IPS-18c (cell line): ENCODE results near the gene ZFAND4.
A peak's percentile ranks its signal among the peaks of the same experiment; 100 is the strongest.
"Not testable (repeated sequence)": the region's sequence is repeated elsewhere in the genome, so short reads cannot be mapped to it uniquely, and the experiment has no call there.

Experiments
- H3K4me3 ChIP-seq: 2 replicates; pipeline ENCODE4 v1.7.0; 2013; ENCODE audit warnings: low read depth, mild to moderate bottlenecking, low read length, moderate library complexity; ENCODE audit not compliant: insufficient read depth
- H3K9me3 ChIP-seq: one replicate; pipeline ENCODE4 v1.6.1; 2013; ENCODE audit warnings: mild to moderate bottlenecking, low read length, moderate library complexity; ENCODE audit not compliant: control insufficient read depth, insufficient read depth

Gene ZFAND4

DNA sequence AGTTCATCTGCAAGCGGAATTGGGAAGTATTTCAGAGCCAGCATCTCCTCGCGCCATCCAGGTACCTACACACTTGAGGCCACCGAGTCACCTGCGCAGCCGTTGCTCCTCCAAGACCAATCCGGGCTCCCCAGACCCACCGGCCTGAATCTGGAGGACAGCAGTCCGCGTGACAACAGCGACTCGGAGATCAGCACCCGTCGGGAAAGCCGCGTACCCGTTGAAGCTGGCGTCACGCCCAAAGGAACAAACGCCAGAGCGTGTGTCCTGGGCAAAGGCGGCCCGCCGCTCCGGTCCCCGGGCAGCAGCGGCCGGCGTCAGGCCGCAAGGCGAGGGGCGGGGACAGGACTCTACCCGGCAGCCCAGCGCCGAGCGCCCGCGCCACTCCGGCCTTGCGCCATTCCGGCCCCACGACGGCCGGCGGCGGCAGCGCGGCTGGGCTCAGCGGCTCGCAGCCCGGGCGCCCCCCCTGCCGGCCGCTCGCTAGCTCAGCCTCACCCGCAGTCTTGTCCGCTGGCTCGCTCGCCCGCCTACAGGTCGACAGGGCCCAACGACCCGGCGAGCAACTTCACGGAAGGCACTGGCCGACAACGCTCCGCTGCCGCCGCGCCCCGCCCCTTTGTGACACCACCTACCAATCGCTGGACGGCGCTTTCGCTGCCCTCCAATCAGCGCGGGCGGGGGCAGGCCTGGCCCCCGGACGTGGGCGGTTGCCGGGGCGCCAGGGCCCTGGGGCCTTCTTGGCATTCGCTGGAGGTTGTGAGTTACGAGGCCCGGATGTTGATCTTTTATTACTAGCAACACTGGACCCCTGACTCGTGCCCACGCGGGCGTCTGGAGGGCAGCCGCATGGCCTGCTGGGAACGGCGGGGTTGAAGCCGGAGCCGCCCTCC, at the start of gene ZFAND4:
ZFAND4 (minus strand) TSS at position 592 of the 893 bp plus-strand sequence. CDS start 9,047 bp downstream, outside the sequence.
- Histone ChIP-seq H3K9me3 (no peaks in the 10 kb centered on the region), H3K4me3 (peak within 1 kb of the TSS; percentile 73)

GRCh38 chr10:45721503-45721902, 48.9 kb upstream of the ZFAND4 start:
- H3K9me3 ChIP-seq, H3K4me3 ChIP-seq: not testable (repeated sequence)

DNA sequence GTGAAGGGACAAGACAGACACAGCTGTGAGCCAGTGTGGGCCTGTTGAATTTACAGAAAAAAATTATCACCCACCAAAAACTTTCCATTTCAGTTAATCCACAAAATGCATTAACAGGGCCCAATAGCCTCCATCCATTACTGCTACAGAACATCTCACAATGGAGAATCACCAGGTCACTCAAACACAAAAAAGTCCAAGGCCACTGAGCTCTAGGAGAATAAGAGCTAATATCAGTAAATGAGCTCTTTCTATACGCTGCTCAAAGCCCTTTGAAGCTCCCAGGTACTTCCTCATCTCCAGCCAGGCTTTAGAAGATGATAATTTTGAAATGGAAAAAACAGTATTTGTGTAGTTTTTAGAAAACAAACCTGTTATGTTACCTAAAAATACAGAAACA, 45.1 kb upstream of the ZFAND4 start:
- not testable (repeated sequence) for H3K9me3 ChIP-seq, H3K4me3 ChIP-seq

- H3K9me3 ChIP-seq, H3K4me3 ChIP-seq: not testable (repeated sequence)
Observed at GRCh38 chr10:45717053-45717452, 44.5 kb upstream of the ZFAND4 start.

DNA sequence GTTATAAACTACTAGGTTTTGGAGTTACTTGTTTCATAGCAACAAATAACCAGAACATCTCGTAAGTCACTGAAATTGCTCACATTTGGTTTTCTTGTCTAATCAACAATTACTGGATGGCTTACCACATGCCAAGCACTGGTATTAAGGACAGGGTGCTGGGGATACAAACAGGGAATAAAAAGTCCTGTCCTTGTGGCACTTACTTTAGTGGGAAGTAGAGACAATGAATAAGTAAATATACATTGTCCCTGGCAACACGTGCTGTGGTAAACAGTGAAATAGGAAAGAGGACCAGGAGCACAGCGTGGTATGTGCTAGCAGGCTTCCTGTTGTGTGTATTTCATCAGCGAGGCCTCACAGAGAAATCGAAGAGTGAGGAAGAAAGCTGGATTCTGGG, 38.7 kb upstream of the ZFAND4 start:
- H3K4me3 ChIP-seq, H3K9me3 ChIP-seq: not testable (repeated sequence)

DNA sequence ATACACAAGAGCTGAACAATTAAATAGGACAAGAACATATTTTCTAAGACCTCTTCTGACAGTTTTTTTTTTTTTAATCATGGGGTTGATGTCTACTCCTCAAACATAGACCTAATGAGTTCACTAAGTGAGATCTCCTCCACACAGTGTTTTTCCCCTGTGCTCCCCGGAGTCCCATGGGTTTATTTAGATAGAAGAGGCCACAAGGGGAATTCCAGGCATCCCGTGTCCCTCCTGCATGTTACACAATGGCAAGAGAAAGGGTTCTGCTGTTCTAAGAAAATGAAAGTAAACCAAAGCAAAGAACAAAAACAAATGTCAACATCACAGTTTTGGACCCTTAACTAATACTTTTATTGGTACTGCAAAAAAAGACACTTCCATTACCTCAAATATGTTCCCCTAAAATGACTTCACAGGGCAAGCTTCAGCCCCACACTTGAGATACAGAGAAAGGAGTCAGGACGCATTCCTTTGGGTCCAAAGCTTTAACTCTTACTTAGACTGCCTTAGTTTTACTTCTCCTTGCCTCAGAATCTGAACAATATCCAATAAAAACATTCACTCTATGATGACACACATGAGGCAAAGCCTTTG, 37.7 kb upstream of the ZFAND4 start:
- not testable (repeated sequence) for H3K4me3 ChIP-seq, H3K9me3 ChIP-seq

DNA sequence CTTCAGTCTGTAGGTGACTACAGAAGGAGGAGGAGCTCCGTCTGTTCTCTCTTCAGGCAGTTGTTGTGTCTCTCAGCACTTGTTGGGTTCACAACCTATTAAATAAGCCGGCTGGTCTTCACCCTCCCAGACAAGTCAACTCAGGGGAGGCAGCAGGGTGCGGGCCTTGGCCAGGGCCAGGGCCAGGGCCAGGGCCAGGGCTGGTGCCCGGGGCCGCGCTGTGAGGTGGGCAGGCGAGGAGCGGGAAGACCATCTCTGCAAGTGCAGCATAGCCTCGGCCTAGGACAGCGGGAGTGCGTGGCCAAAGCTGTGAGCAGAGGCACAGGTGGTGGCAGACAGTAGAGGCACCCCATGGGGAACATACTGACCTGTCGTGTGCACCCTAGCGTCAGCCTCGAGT, 5.9 kb upstream of the ZFAND4 start:
- not testable (repeated sequence) for H3K4me3 ChIP-seq

DNA sequence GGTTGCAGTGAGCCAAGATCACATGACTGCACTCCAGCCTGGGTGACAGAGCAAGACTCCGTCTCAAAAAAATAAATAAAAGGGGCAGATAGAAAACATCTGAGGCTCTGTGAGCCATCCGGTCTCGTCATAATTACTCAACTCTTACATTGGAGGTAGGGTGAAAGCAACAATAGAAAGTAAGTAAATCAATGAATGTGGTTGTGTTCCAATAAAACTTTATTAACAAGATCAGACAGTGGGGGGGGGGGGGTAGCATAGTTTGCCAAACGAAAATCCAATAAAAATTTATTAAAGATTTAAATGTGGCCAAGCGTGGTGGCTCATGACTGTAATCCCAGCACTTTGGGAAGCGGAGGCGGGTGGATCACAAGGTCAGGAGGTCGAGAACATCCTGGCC, 2.8 kb upstream of the ZFAND4 start:
- Histone ChIP-seq H3K9me3 (no peaks in the 10 kb centered on the region), H3K4me3 (no peak overlapping the region)

More for the DNA sequence above, 5.9 kb upstream of the ZFAND4 start:
- H3K9me3 ChIP-seq, result not testable (repeated sequence)

GRCh38 chr10:45673074-45673648, 589 bp upstream of the ZFAND4 start:
- Histone ChIP-seq H3K9me3 (no peaks in the 10 kb centered on the region), H3K4me3 (peak overlapping the region; percentile 56)

DNA sequence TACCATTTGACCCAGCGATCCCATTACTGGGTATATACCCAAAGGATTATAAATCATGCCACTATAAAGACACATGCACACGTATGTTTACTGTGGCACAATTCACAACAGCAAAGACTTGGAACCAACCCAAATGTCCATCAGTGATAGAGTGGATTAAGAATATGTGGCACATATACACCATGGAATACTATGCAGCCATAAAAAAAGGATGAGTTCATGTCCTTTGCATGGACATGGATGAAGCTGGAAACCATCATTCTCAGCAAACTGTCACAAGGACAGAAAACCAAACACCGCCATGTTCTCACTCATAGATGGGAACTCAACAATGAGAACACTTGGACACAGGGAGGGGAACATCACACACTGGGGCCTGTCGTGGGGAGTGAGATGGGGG, 1.3 kb downstream of the ZFAND4 start:
- H3K9me3 ChIP-seq, result not testable (repeated sequence)
- H3K4me3 ChIP-seq, result peak overlapping the region; percentile 73; the same call in 1 of the 2 replicates

DNA sequence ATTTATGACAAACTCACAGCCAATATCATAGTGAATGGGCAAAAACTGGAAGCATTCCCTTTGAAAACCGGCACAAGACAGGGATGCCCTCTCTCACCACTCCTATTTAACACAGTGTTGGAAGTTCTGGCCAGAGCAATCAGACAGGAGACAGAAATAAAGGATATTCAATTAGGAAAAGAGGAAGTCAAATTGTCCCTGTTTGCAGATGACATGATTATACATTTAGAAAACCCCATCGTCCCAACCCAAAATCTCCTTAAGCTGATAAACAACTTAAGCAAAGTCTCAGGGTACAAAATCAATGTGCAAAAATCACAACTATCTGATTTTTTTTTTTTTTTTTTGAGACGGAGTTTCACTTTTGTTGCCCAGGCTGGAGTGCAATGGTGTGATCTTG, 2.7 kb downstream of the ZFAND4 start:
- H3K4me3 ChIP-seq, H3K9me3 ChIP-seq: not testable (repeated sequence)

GRCh38 chr10:45660876-45661411, 11.6 kb downstream of the ZFAND4 start:
- no peaks in the 10 kb centered on the region for H3K9me3 ChIP-seq
- H3K4me3 ChIP-seq, result no peak overlapping the region

DNA sequence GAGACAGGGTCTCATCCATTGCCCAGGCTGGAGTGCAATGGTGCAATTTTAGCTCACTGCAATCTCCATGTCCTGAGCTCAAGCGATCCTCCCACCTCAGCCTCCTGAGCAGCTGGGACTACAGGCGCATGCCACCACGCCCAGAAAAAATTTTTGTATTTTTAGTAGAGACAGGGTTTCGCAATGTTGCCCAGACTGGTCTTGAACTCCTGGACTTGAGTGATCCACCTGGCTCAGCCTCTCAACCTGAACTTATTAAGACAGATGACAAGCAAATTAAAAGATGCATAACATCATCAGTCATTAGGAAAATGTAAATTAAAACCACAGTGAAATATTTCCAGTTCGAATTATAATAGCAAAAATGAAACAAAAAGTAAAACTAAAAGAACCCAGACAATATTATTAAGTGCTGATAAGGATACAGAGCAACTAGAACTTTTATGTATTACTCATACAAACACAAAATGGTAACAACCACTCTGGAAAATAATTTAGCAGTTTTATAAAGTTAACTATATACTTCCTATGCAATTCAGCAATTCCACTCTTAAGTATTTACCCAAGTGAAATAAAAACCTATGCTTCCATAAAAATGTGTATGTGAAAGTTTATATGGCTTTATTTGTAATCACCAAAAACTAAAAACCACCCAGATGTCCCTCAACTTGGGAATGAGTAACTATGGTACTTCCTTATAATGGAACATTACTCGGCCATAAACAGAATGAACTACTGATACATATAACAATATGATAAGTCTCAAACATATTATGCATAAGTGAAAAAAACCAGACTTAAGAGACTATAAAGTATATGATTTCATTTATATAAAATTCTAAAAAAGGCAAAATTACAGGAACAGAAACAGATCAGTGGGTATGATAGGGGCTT, 15.3 kb downstream of the ZFAND4 start:
- Histone ChIP-seq H3K9me3 (no peaks in the 10 kb centered on the region), H3K4me3 (no peak overlapping the region)

DNA sequence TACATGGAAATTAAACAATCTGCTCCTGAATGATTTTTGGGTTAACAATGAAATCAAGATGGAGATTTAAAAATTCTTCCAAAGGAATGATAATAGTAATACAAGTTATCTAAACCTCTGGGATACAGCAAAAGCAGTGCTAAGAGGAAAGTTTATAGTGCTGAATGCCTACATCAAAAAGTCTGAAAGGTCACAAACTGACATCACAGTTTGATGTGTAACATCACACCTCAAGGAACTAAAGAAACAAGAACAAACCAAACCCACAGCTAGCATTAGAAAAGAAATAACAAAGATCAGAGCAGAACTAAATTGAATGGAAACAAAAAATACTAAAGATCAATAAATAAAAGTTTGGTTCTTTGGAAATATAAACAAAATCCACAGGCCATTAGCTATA, 17.4 kb downstream of the ZFAND4 start:
- H3K9me3 ChIP-seq, result no peaks in the 10 kb centered on the region

GRCh38 chr10:45654753-45655141, 17.8 kb downstream of the ZFAND4 start:
- not testable (repeated sequence) for H3K4me3 ChIP-seq, H3K9me3 ChIP-seq

More for the DNA sequence above, 17.4 kb downstream of the ZFAND4 start:
- H3K4me3 ChIP-seq, result no peak overlapping the region

- no peak overlapping the region for H3K4me3 ChIP-seq
- no peaks in the 10 kb centered on the region for H3K9me3 ChIP-seq
Observed at GRCh38 chr10:45653454-45653853, 19.1 kb downstream of the ZFAND4 start.

DNA sequence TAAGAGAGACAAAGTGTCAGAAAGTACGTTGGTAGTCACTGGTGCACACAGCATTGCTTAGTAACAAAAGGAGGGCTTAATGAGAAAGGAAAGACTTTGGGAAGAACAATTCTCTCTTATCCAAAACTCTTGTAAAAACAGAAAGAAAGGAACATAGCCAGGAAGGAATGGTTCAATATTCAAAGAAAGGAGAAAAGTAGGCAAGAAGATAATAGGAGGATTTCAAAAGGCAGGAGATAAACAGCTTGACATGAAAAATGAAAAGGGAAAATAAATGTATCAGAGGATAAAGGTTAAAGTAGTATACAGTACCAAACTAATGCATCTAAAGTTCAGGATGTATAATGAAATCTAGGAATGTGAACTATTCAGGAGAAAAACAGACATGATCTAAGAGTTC, 20.1 kb downstream of the ZFAND4 start:
- Histone ChIP-seq H3K9me3 (no peaks in the 10 kb centered on the region), H3K4me3 (no peak overlapping the region)
